K562 (cell line): Measurements from ENCODE around the gene ZNF620. TPM values are rescaled to one million over a fixed set of nuclear protein-coding genes. Genes with fewer than 3 reads are reported as not detected.
A peak's percentile ranks its signal among the peaks of the same experiment; 100 is the strongest.

Source experiments
- BHLHE40 ChIP-seq: IDR thresholded peaks from 2 replicates; pipeline ENCODE4 v1.6.1; 2011; ENCODE audit warnings: low read length, improper control_type of control experiment
- MAZ ChIP-seq, 2 experiments: fragments of 450-650 bp in 1 of 2; sonication (generic) in 1 of 2; formaldehyde crosslinking; IDR thresholded peaks in 1 of 2; conservative IDR thresholded peaks in 1 of 2; 2 replicates each; pipeline versions ENCODE4 v1.4.0 to v1.5.0; 2020; ENCODE audit warnings: mild to moderate bottlenecking in 1 of 2, missing genetic modification reagents in 1 of 2
- MTA2 ChIP-seq: fragments of 450-650 bp; IDR thresholded peaks from 2 replicates; pipeline ENCODE4 v1.6.1; 2016; ENCODE audit warnings: low read depth
- RFX5 ChIP-seq: IDR thresholded peaks from 2 replicates; pipeline ENCODE4 v1.6.1; 2011; ENCODE audit warnings: low read depth, mild to moderate bottlenecking, improper control_type of control experiment, low read length
- RHOXF2B ChIP-seq: fragments of 250-450 bp; sonication (Bioruptor Pico); conservative IDR thresholded peaks from 2 replicates; pipeline ENCODE4 v1.5.1; 2021
- SMARCA5 ChIP-seq: fragments of 450-650 bp; IDR thresholded peaks from 2 replicates; pipeline ENCODE4 v1.6.1; 2016
- ZNF175 ChIP-seq: fragments of 200-800 bp; sonication (Bioruptor generic); IDR thresholded peaks from 2 replicates; pipeline ENCODE4 v1.6.1; 2016; ENCODE audit warnings: low read depth, mild to moderate bottlenecking, missing genetic modification characterization, missing compliant biosample characterization
- ZNF253 ChIP-seq: fragments of 250-450 bp; sonication (Bioruptor Pico); conservative IDR thresholded peaks from 2 replicates; pipeline ENCODE4 v1.6.1; 2021; ENCODE audit warnings: mild to moderate bottlenecking
- ZNF444 ChIP-seq: fragments of 250-450 bp; sonication (Bioruptor Pico); IDR thresholded peaks from 2 replicates; pipeline ENCODE4 v1.4.0; 2020; ENCODE audit warnings: mild to moderate bottlenecking, moderate library complexity
- polyA plus RNA-seq, 8 experiments: library from polyadenylated mRNA; depleted of rRNA in 4 of 8; stranded (reverse) in 5 of 8; unstranded in 3 of 8; fragments of >200 nt; fragmentation: Nextera tagmentation in 2 of 8; fragmentation: Illumina TruSeq in 1 of 8; extraction: Ambion mirVana in 2 of 8; extraction: Trizol in 1 of 8; gene quantifications; 2 replicates each; pipeline versions ENCODE4 v1.2.1 to v1.2.3, GENCODE V29; 2011 to 2014; ENCODE audit warnings: inconsistent platforms in 1 of 8, missing spikeins in 1 of 8
- total RNA-seq, 7 experiments: library from RNA; depleted of rRNA in 6 of 7; stranded (reverse); fragments of >200 nt in 6 of 7; fragmentation: Illumina TruSeq in 2 of 7; extraction: Trizol in 2 of 7; gene quantifications; 2 replicates each; pipeline versions ENCODE4 v1.2.1 to v1.2.3, GENCODE V29; 2011 to 2021; ENCODE audit warnings: low replicate concordance in 1 of 7
- TF ChIP-seq, protein P1 (sequence below): fragments of 250-450 bp; sonication (Bioruptor Pico); IDR thresholded peaks from 2 replicates; pipeline ENCODE4 v1.5.0; 2021; ENCODE audit warnings: mild to moderate bottlenecking, borderline replicate concordance
- TF ChIP-seq, protein P2 (sequence below): fragments of 450-650 bp; IDR thresholded peaks from 2 replicates; pipeline ENCODE4 v1.7.0; 2016; ENCODE audit warnings: borderline replicate concordance
- TF ChIP-seq, protein P3 (sequence below): fragments of 250-450 bp; sonication (Bioruptor Pico); IDR thresholded peaks from 2 replicates; pipeline ENCODE4 v1.4.0; 2020; ENCODE audit warnings: mild to moderate bottlenecking, moderate library complexity
- TF ChIP-seq, protein P4 (sequence below): sonication (generic); formaldehyde crosslinking; IDR thresholded peaks from 2 replicates; pipeline ENCODE4 v1.8.0; 2022; ENCODE audit warnings: missing genetic modification reagents, mild to moderate bottlenecking, borderline replicate concordance
- TF ChIP-seq, protein P5 (sequence below): fragments of 250-450 bp; sonication (Bioruptor Pico); IDR thresholded peaks from 2 replicates; pipeline ENCODE4 v1.6.1; 2021; ENCODE audit warnings: mild to moderate bottlenecking
- TF ChIP-seq, protein P6 (sequence below): sonication (generic); formaldehyde crosslinking; IDR thresholded peaks from 2 replicates; pipeline ENCODE4 v1.8.0; 2022; ENCODE audit warnings: mild to moderate bottlenecking, missing genetic modification reagents

ZNF620 gene
- total and polyA plus RNA-seq, 9 of the 15 experiments (the other 6 are each of a cell fraction or from before 2014, with no cell fraction given), result 1.2 to 5.5 (median 3.3) TPM

DNA sequence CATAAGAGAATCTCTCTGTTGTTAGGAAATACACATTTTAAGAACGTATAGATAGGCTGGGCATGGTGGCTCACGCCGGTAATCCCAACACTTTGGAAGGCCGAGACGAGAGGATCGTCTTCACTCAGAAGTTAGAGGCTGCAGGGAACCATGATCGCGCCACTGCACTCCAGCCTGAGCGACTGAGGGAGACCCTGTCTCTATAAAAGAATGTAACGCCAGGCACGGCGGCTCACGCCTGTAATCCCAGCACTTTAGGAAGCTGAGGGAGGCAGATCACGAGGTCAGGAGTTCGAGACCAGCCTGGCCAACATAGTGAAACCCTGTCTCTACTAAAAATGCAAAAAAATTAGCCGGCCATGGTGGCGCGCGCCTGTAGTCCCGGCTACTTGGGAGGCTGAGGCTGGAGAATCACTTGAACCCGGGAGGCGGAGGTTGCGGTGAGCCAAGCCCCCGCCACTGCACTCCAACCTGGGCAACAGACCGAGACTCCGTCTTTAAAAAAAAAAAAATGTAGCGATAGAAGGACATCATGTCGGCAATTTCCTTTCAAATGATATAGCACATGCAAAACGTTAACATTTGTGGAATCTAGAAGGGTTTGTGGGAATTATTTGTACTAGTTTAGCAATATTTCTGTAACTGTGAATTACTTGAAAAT, 49.4 kb upstream of the ZNF620 start (continued):
- TF ChIP-seq ZNF253 (CRISPR knock-in tag) (no peak), SMARCA5 (0 out of 2 replicates have a peak, but pooled peaks have one; percentile 46), BHLHE40 (no peak), MTA2 (no peak), RFX5 (no peak), ZNF444 (CRISPR knock-in tag) (no peak), ZNF175 (CRISPR knock-in tag) (no peak), RHOXF2B (no peak), MAZ (CRISPR knock-in tag; conservative IDR thresholded peaks at IDR 0.05 in 1 of 2, IDR thresholded peaks at IDR 0.05 in 1 of 2) (peak in 1 of 2 experiments; percentile 11; a peak in 1 of 4 replicates)
- TF ChIP-seq, protein P1, sequence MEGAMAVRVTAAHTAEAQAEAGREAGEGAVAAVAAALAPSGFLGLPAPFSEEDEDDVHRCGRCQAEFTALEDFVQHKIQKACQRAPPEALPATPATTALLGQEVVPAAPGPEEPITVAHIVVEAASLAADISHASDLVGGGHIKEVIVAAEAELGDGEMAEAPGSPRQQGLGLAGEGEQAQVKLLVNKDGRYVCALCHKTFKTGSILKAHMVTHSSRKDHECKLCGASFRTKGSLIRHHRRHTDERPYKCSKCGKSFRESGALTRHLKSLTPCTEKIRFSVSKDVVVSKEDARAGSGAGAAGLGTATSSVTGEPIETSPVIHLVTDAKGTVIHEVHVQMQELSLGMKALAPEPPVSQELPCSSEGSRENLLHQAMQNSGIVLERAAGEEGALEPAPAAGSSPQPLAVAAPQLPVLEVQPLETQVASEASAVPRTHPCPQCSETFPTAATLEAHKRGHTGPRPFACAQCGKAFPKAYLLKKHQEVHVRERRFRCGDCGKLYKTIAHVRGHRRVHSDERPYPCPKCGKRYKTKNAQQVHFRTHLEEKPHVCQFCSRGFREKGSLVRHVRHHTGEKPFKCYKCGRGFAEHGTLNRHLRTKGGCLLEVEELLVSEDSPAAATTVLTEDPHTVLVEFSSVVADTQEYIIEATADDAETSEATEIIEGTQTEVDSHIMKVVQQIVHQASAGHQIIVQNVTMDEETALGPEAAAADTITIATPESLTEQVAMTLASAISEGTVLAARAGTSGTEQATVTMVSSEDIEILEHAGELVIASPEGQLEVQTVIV (CRISPR knock-in tag), result 0 out of 2 replicates have a peak, but pooled peaks have one; percentile 59
- TF ChIP-seq, protein P2, sequence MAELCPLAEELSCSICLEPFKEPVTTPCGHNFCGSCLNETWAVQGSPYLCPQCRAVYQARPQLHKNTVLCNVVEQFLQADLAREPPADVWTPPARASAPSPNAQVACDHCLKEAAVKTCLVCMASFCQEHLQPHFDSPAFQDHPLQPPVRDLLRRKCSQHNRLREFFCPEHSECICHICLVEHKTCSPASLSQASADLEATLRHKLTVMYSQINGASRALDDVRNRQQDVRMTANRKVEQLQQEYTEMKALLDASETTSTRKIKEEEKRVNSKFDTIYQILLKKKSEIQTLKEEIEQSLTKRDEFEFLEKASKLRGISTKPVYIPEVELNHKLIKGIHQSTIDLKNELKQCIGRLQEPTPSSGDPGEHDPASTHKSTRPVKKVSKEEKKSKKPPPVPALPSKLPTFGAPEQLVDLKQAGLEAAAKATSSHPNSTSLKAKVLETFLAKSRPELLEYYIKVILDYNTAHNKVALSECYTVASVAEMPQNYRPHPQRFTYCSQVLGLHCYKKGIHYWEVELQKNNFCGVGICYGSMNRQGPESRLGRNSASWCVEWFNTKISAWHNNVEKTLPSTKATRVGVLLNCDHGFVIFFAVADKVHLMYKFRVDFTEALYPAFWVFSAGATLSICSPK, result peak; percentile 52; the same call in 1 of the 2 replicates
- TF ChIP-seq, protein P3, sequence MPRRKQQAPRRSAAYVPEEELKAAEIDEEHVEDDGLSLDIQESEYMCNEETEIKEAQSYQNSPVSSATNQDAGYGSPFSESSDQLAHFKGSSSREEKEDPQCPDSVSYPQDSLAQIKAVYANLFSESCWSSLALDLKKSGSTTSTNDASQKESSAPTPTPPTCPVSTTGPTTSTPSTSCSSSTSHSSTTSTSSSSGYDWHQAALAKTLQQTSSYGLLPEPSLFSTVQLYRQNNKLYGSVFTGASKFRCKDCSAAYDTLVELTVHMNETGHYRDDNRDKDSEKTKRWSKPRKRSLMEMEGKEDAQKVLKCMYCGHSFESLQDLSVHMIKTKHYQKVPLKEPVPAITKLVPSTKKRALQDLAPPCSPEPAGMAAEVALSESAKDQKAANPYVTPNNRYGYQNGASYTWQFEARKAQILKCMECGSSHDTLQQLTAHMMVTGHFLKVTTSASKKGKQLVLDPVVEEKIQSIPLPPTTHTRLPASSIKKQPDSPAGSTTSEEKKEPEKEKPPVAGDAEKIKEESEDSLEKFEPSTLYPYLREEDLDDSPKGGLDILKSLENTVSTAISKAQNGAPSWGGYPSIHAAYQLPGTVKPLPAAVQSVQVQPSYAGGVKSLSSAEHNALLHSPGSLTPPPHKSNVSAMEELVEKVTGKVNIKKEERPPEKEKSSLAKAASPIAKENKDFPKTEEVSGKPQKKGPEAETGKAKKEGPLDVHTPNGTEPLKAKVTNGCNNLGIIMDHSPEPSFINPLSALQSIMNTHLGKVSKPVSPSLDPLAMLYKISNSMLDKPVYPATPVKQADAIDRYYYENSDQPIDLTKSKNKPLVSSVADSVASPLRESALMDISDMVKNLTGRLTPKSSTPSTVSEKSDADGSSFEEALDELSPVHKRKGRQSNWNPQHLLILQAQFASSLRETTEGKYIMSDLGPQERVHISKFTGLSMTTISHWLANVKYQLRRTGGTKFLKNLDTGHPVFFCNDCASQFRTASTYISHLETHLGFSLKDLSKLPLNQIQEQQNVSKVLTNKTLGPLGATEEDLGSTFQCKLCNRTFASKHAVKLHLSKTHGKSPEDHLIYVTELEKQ (CRISPR knock-in tag), result no peak
- TF ChIP-seq, protein P4, sequence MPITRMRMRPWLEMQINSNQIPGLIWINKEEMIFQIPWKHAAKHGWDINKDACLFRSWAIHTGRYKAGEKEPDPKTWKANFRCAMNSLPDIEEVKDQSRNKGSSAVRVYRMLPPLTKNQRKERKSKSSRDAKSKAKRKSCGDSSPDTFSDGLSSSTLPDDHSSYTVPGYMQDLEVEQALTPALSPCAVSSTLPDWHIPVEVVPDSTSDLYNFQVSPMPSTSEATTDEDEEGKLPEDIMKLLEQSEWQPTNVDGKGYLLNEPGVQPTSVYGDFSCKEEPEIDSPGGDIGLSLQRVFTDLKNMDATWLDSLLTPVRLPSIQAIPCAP (CRISPR knock-in tag), result no peak
- TF ChIP-seq, protein P5, sequence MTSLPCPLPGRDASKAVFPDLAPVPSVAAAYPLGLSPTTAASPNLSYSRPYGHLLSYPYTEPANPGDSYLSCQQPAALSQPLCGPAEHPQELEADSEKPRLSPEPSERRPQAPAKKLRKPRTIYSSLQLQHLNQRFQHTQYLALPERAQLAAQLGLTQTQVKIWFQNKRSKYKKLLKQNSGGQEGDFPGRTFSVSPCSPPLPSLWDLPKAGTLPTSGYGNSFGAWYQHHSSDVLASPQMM (CRISPR knock-in tag), result no peak
- TF ChIP-seq, protein P6, sequence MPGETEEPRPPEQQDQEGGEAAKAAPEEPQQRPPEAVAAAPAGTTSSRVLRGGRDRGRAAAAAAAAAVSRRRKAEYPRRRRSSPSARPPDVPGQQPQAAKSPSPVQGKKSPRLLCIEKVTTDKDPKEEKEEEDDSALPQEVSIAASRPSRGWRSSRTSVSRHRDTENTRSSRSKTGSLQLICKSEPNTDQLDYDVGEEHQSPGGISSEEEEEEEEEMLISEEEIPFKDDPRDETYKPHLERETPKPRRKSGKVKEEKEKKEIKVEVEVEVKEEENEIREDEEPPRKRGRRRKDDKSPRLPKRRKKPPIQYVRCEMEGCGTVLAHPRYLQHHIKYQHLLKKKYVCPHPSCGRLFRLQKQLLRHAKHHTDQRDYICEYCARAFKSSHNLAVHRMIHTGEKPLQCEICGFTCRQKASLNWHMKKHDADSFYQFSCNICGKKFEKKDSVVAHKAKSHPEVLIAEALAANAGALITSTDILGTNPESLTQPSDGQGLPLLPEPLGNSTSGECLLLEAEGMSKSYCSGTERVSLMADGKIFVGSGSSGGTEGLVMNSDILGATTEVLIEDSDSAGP (CRISPR knock-in tag), result no peak
